Iris pigment epithelial cell (primary cell): ENCODE data around the gene AIF1.

Experiments
- DNase-seq: peaks from one replicate; pipeline ENCODE4 v3.0.0-alpha.2; 2011; ENCODE audit warnings: low read depth

The AIF1 gene

GRCh38 chr6:31614684-31615578, at the start of gene AIF1:
TSS of gene AIF1 (plus strand) at chr6:31615234. CDS start at chr6:31615330, 96 bp downstream.
- DNase-seq: no peak

- no peak for DNase-seq
These were observed 47.3 kb upstream of the AIF1 start for GRCh38 chr6:31567531-31568370.

- DNase-seq: no peak
These were observed 46.5 kb upstream of the AIF1 start for GRCh38 chr6:31568537-31568961.

- no peak for DNase-seq
These were observed 45.0 kb upstream of the AIF1 start for GRCh38 chr6:31569861-31570536.

- DNase-seq: no peak
These were observed 42.8 kb upstream of the AIF1 start, which contains the start of gene LTA for GRCh38 chr6:31572041-31572911. TSS of gene LTA (plus strand) at chr6:31572289. CDS start at chr6:31572743, 454 bp downstream.

GRCh38 chr6:31573239-31574105, 41.6 kb upstream of the AIF1 start:
- DNase-seq: no peak

- DNase-seq: no peak
These were observed 40.6 kb upstream of the AIF1 start for GRCh38 chr6:31574106-31575061.

- no peak for DNase-seq
These were observed 39.6 kb upstream of the AIF1 start, which contains the start of gene TNF for GRCh38 chr6:31575335-31575901. TSS of gene TNF (plus strand) at chr6:31575565. CDS start at chr6:31575742, 177 bp downstream.

- no peak for DNase-seq
These were observed 38.9 kb upstream of the AIF1 start for GRCh38 chr6:31575952-31576685.

- DNase-seq: no peak
These were observed 38.0 kb upstream of the AIF1 start for GRCh38 chr6:31576897-31577578.

- no peak for DNase-seq
These were observed 37.5 kb upstream of the AIF1 start for GRCh38 chr6:31577579-31577966.

- DNase-seq: no peak
These were observed 36.6 kb upstream of the AIF1 start for GRCh38 chr6:31578184-31579118.

- DNase-seq: no peak
These were observed 35.9 kb upstream of the AIF1 start for GRCh38 chr6:31579119-31579505.

- DNase-seq: no peak
These were observed 35.2 kb upstream of the AIF1 start for GRCh38 chr6:31579546-31580437.

- no peak for DNase-seq
These were observed 34.6 kb upstream of the AIF1 start for GRCh38 chr6:31580438-31580740.
